Right lobe of liver (tissue), 6 donors: Measurements from ENCODE around the gene C10orf71. TPM values are rescaled to one million over a fixed set of nuclear protein-coding genes. Genes with fewer than 3 reads are reported as not detected.

Experiments used
- ATAC-seq, 4 donors: fragments of 200-7000 bp; cut with Tn5 transposase; one replicate each; pipeline ENCODE4 v1.9.1; 2020; ENCODE audit warnings: mild to moderate bottlenecking in 4 of 4, moderate library complexity in 4 of 4
- DNase-seq, 3 donors: peaks; one replicate each; pipeline ENCODE4 v3.0.0-alpha.2; 2020
- H3K27ac ChIP-seq, 3 donors: fragments of 200-600 bp; one replicate each; pipeline ENCODE4 v1.8.0; 2022
- H3K27me3 ChIP-seq, 2 donors: fragments of 200-600 bp; one replicate each; pipeline ENCODE4 v1.8.0; 2022
- H3K36me3 ChIP-seq, 4 donors: fragments of 200-600 bp; sonication (generic) in 1 of 4; one replicate each; pipeline versions ENCODE4 v1.5.1 to v1.8.0; 2017 to 2022; ENCODE audit warnings: control low read depth in 1 of 4
- H3K4me1 ChIP-seq, 4 donors: fragments of 200-600 bp; sonication (generic) in 1 of 4; one replicate each; pipeline versions ENCODE4 v1.5.1 to v1.8.0; 2017 to 2022; ENCODE audit warnings: control low read depth in 1 of 4
- H3K4me3 ChIP-seq, 3 donors: fragments of 200-600 bp; one replicate each; pipeline ENCODE4 v1.8.0; 2022
- H3K9me3 ChIP-seq, 4 donors: fragments of 200-600 bp; sonication (generic) in 1 of 4; one replicate each; pipeline versions ENCODE4 v1.5.1 to v1.8.0; 2017 to 2022; ENCODE audit warnings: control low read depth in 1 of 4
- POLR2A ChIP-seq: fragments of 450-650 bp; IDR thresholded peaks from one replicate; pipeline ENCODE4 v1.6.1; 2017; ENCODE audit warnings: antibody characterized with exemption, mild to moderate bottlenecking
- WGBS: methylation state at CpG from one replicate; pipeline ENCODE4 v1.1.6; 2018; ENCODE audit warnings: low coverage, low lambda C conversion rate; ENCODE audit not compliant: insufficient coverage; ENCODE audit errors: missing lambda C conversion rate; 5-methylcytosine and 5-hydroxymethylcytosine counted together
- intact Hi-C, 2 donors: fragments of 100-400 bp; cut with DNase I; formaldehyde crosslinking; loops; one replicate each; pipeline versions ENCODE4 v1.11.2 to v1.14.1; 2022
- total RNA-seq, 6 experiments: library from RNA; depleted of rRNA in 2 of 6; stranded (reverse); fragments of >200 nt in 2 of 6; fragmentation: NEBNext Ultra II Directional in 3 of 6; extraction: Animal tissue kit (Norgen Biotek cat#: 25700) in 3 of 6; gene quantifications; one replicate each; pipeline versions ENCODE4 v1.1.0 to v1.2.4, GENCODE V29; 2016 to 2023
- TF ChIP-seq, protein P1 (sequence below), 4 donors: fragments of 200-600 bp in 3 of 4; fragments of 450-650 bp in 1 of 4; IDR thresholded peaks; one replicate each; pipeline versions ENCODE4 v1.5.1 to v1.8.0; 2016 to 2022; ENCODE audit warnings: antibody characterized with exemption in 4 of 4, mild to moderate bottlenecking in 2 of 4
- donor health status: DM: no; HTN: yes; CAD: no.
- donor health status: DM: no; HTN: no; CAD: no.
- donor health status: DM: no; HTN: no; CAD: no.
- donor health status: DM: no; HTN: yes; CAD: no.
- donor health status: DM: no; HTN: yes; CAD: no.

The C10orf71 gene
- total RNA-seq, 6 experiments from 2014 or later, result 0.04 to 0.12 TPM; not detected in 4

DNA sequence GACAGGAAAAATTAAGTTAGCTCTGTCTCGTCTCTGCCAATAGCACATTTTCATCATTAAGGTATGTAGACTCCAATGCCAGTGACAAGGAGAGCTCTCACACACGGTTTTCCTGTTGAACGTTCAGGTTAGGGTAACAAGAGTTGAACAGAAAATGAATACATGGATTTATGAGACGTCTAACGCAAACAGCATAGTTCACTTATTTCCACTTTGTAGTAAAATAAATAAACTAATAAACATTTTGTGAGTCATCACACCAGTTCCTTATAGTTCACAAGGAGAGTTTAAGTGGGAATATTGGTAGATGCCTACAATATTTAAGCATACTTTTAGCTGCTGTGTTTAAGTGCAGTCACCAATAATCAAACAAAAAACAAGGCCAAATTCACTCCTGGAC lies 75.8 kb downstream of the C10orf71 start:
- Histone ChIP-seq H3K9me3 (no peaks in the 10 kb centered on the region), H3K4me3 (no peak overlapping the region), H3K4me1 (no peaks in the 10 kb centered on the region), H3K36me3 (no peaks in the 10 kb centered on the region), H3K27ac (no peak overlapping the region), H3K27me3 (no peaks in the 10 kb centered on the region)
- intact Hi-C loops, result no loop called here
- ATAC-seq, result no peak
- no peak for TF ChIP-seq POLR2A
- TF ChIP-seq, protein P1, sequence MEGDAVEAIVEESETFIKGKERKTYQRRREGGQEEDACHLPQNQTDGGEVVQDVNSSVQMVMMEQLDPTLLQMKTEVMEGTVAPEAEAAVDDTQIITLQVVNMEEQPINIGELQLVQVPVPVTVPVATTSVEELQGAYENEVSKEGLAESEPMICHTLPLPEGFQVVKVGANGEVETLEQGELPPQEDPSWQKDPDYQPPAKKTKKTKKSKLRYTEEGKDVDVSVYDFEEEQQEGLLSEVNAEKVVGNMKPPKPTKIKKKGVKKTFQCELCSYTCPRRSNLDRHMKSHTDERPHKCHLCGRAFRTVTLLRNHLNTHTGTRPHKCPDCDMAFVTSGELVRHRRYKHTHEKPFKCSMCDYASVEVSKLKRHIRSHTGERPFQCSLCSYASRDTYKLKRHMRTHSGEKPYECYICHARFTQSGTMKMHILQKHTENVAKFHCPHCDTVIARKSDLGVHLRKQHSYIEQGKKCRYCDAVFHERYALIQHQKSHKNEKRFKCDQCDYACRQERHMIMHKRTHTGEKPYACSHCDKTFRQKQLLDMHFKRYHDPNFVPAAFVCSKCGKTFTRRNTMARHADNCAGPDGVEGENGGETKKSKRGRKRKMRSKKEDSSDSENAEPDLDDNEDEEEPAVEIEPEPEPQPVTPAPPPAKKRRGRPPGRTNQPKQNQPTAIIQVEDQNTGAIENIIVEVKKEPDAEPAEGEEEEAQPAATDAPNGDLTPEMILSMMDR (IDR thresholded peaks at IDR 0.05), result no peak
- no peak for DNase-seq
- 60% methylated on average over 5 of the region's 5 CpGs for WGBS

DNA sequence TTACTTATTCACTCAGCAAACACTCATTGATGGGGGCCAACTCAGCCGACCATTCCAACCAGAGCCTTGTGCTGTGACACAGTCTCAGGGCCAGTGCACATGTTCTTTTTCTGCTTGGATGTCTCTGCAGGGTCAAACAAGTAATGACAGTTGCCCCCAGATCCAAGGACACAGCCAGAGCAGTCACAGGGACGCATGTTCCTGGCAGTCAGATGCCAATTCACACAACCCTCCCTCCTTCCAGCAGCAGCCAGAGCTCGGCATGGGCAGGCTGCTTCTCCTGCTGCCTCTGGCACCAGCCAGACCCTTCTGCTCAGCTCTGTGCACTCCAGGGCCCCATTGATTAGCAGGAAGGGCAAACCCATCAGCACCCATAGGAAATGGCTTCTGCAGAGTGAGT lies 76.6 kb downstream of the C10orf71 start:
- intact Hi-C loops, result no loop called here
- Histone ChIP-seq H3K4me3 (no peak overlapping the region), H3K27ac (no peak overlapping the region), H3K36me3 (no peaks in the 10 kb centered on the region), H3K4me1 (no peaks in the 10 kb centered on the region), H3K9me3 (no peaks in the 10 kb centered on the region), H3K27me3 (no peaks in the 10 kb centered on the region)
- WGBS, result 40% methylated on average over 1 of the region's 3 CpGs
- ATAC-seq (no peak), DNase-seq (no peak)
- TF ChIP-seq, protein P1 (IDR thresholded peaks at IDR 0.05), result no peak
- TF ChIP-seq POLR2A, result no peak

Other genes starting within 250 kb of the C10orf71 start
- gene VSTM4, start 183.6 kb upstream of the C10orf71 start, total RNA-seq, result 1 to 10 TPM; 2.1 to 6.6 (median 3.1) TPM
- not detected for gene FAM170B, start 165.1 kb upstream of the C10orf71 start, total RNA-seq
- 1 to 10 TPM in 5 of 6 experiments, under 1 TPM in 1; 0.86 to 5.3 (median 2.3) TPM for gene TMEM273, start 110.8 kb upstream of the C10orf71 start, total RNA-seq
- not detected for gene DRGX, start 96.9 kb downstream of the C10orf71 start, total RNA-seq
- 10 to 100 TPM in 4 of 6 experiments, 1 to 10 TPM in 2; 7.3 to 16.8 (median 10.6) TPM for gene ERCC6, start 240.0 kb downstream of the C10orf71 start, total RNA-seq